H1 (cell line): ENCODE measurements around the gene MYL6B. TPM values are rescaled to one million over a fixed set of nuclear protein-coding genes. Genes with fewer than 3 reads are reported as not detected.

Experiments
- CTCF ChIA-PET: fragments of 300-600 bp; sonication (Branson Sonifier 250); formaldehyde crosslinking; loops from one replicate; lab custom pipeline; 2021; ENCODE audit not compliant: partially characterized antibody; lab: Charles Lee
- POLR2A ChIA-PET: fragments of 300-600 bp; sonication (Branson Sonifier 250); formaldehyde crosslinking; loops from one replicate; lab custom pipeline; 2021; ENCODE audit warnings: inconsistent platforms; ENCODE audit not compliant: partially characterized antibody; lab: Charles Lee
- DNase-seq, 2 experiments: peaks; one replicate each; pipeline versions ENCODE4 v3.0.0 to v3.0.0-alpha.2; 2010 to 2022; ENCODE audit warnings: low spot score in 2 of 2, low read depth in 1 of 2, mixed read lengths in 1 of 2
- FAIRE-seq: peaks from 2 replicates; lab custom pipeline; 2011; peaks lifted over from hg19 to GRCh38; lab: Jason Lieb, UNC
- H2AFZ ChIP-seq: 2 replicates; pipeline ENCODE4 v1.8.1; 2012; ENCODE audit warnings: low read length, inconsistent platforms
- H2AK5ac ChIP-seq: 2 replicates; pipeline ENCODE4 v1.6.1; 2013; ENCODE audit warnings: low read depth, low read length
- H2BK120ac ChIP-seq: replicated peaks from 2 replicates; pipeline ENCODE3; 2013; ENCODE audit warnings: low read depth, low read length, inconsistent platforms
- H2BK12ac ChIP-seq: 2 replicates; pipeline ENCODE4 v1.6.1; 2013; ENCODE audit warnings: low read depth, low read length
- H2BK15ac ChIP-seq: 2 replicates; pipeline ENCODE4 v1.6.1; 2013; ENCODE audit warnings: low read length
- H2BK20ac ChIP-seq: 2 replicates; pipeline ENCODE4 v1.6.1; 2013; ENCODE audit warnings: low read length
- H2BK5ac ChIP-seq: 2 replicates; pipeline ENCODE4 v1.6.1; 2013; ENCODE audit warnings: low read depth, low read length
- H3K14ac ChIP-seq: 2 replicates; pipeline ENCODE4 v1.6.1; 2013; ENCODE audit warnings: inconsistent platforms; ENCODE audit not compliant: insufficient read length
- H3K18ac ChIP-seq: 2 replicates; pipeline ENCODE4 v1.6.1; 2013; ENCODE audit warnings: low read length; ENCODE audit errors: extremely low read depth
- H3K23ac ChIP-seq: 2 replicates; pipeline ENCODE4 v1.6.1; 2013; ENCODE audit warnings: inconsistent platforms; ENCODE audit not compliant: insufficient read length
- H3K23me2 ChIP-seq: 2 replicates; pipeline ENCODE4 v1.6.1; 2013; ENCODE audit warnings: low read depth, low read length
- H3K27ac ChIP-seq: 2 replicates; pipeline ENCODE4 v1.6.1; 2011; ENCODE audit warnings: low read depth, low read length, inconsistent platforms
- H3K27me3 ChIP-seq, 4 experiments: replicated peaks in 1 of 4; 1 replicate in 1 of 4; 2 replicates in 3 of 4; pipeline versions ENCODE4 v1.6.1 to v1.8.1; 2011 to 2013; ENCODE audit warnings: low read length in 3 of 4, mild to moderate bottlenecking in 3 of 4, inconsistent platforms in 2 of 4, mixed read lengths in 2 of 4, moderate library complexity in 1 of 4; ENCODE audit not compliant: control insufficient read depth in 3 of 4, insufficient read depth in 3 of 4; ENCODE audit errors: extremely low read depth in 1 of 4
- H3K36me3 ChIP-seq, 4 experiments: 2 replicates each; pipeline versions ENCODE4 v1.6.1 to v1.8.1; 2011 to 2013; ENCODE audit warnings: mild to moderate bottlenecking in 4 of 4, low read length in 3 of 4, moderate library complexity in 2 of 4, control low read depth in 1 of 4, inconsistent platforms in 1 of 4; ENCODE audit not compliant: insufficient read depth in 4 of 4, control insufficient read depth in 2 of 4
- H3K4ac ChIP-seq: replicated peaks from 2 replicates; pipeline ENCODE3; 2013; ENCODE audit warnings: low read length, low read depth, mixed read lengths, inconsistent platforms; ENCODE audit not compliant: insufficient read length
- H3K4me1 ChIP-seq, 4 experiments: replicated peaks in 1 of 4; 1 replicate in 1 of 4; 2 replicates in 3 of 4; pipeline versions ENCODE4 v1.6.1 to v1.8.1; 2011 to 2013; ENCODE audit warnings: low read length in 3 of 4, inconsistent platforms in 2 of 4, mixed read lengths in 1 of 4; ENCODE audit not compliant: insufficient read depth in 4 of 4, control insufficient read depth in 3 of 4
- H3K4me2 ChIP-seq, 2 experiments: 2 replicates each; pipeline versions ENCODE4 v1.6.1 to v1.8.1; 2011 to 2013; ENCODE audit warnings: low read depth in 2 of 2, low read length in 2 of 2, control low read depth in 1 of 2, inconsistent platforms in 1 of 2, mild to moderate bottlenecking in 1 of 2; ENCODE audit not compliant: insufficient read depth in 1 of 2
- H3K4me3 ChIP-seq, 4 experiments: fragments of 200-600, 300-600 bp in 1 of 4; sonication (generic), shearing (Covaris generic), sonication (Bioruptor Twin) in 1 of 4; 2 replicates each; pipeline versions ENCODE4 v1.5.1 to v1.8.1; 2011 to 2016; ENCODE audit warnings: low read length in 4 of 4, low read depth in 3 of 4, control low read depth in 2 of 4, inconsistent platforms in 2 of 4, mild to moderate bottlenecking in 2 of 4, mixed read lengths in 1 of 4, moderate library complexity in 1 of 4; ENCODE audit not compliant: insufficient read depth in 2 of 4; ENCODE audit errors: extremely low read depth in 1 of 4
- H3K56ac ChIP-seq: replicated peaks from 2 replicates; pipeline ENCODE3; 2013; ENCODE audit warnings: low read depth, mild to moderate bottlenecking, mixed read lengths, low read length, inconsistent platforms; ENCODE audit not compliant: insufficient read length
- H3K79me1 ChIP-seq: 2 replicates; pipeline ENCODE4 v1.6.1; 2013; ENCODE audit warnings: low read depth, low read length, control low read depth
- H3K79me2 ChIP-seq, 2 experiments: 2 replicates each; pipeline versions ENCODE4 v1.6.1 to v1.8.1; 2012 to 2013; ENCODE audit warnings: low read length in 2 of 2, mild to moderate bottlenecking in 2 of 2, inconsistent platforms in 1 of 2; ENCODE audit not compliant: insufficient read depth in 2 of 2, control insufficient read depth in 1 of 2
- H3K9ac ChIP-seq, 4 experiments: replicated peaks in 1 of 4; 1 replicate in 1 of 4; 2 replicates in 3 of 4; pipeline versions ENCODE4 v1.6.1 to v1.8.1; 2011 to 2013; ENCODE audit warnings: low read depth in 3 of 4, low read length in 3 of 4, control low read depth in 2 of 4, mild to moderate bottlenecking in 2 of 4, moderate library complexity in 2 of 4, inconsistent platforms in 1 of 4; ENCODE audit errors: extremely low read depth in 1 of 4
- H3K9me3 ChIP-seq, 2 experiments: 2 replicates each; pipeline versions ENCODE4 v1.6.1 to v1.8.1; 2012 to 2013; ENCODE audit warnings: mild to moderate bottlenecking in 2 of 2, moderate library complexity in 2 of 2, control low read depth in 1 of 2, inconsistent platforms in 1 of 2, low read depth in 1 of 2, low read length in 1 of 2, mixed read lengths in 1 of 2; ENCODE audit not compliant: insufficient read depth in 2 of 2
- H4K20me1 ChIP-seq, 2 experiments: replicated peaks in 1 of 2; 2 replicates each; pipeline versions ENCODE3 to v1.8.1; 2011 to 2013; ENCODE audit warnings: inconsistent platforms in 2 of 2, low read length in 2 of 2, mild to moderate bottlenecking in 1 of 2; ENCODE audit not compliant: insufficient read depth in 2 of 2, control insufficient read depth in 1 of 2
- H4K5ac ChIP-seq: 2 replicates; pipeline ENCODE4 v1.6.1; 2013; ENCODE audit warnings: low read length, low read depth, mixed read lengths, inconsistent platforms; ENCODE audit not compliant: insufficient read length
- H4K8ac ChIP-seq: 2 replicates; pipeline ENCODE4 v1.8.0; 2013; ENCODE audit warnings: mild to moderate bottlenecking, moderate library complexity, low read length, inconsistent platforms; ENCODE audit not compliant: insufficient read depth; ENCODE audit errors: extremely low read depth
- H4K91ac ChIP-seq: replicated peaks from 2 replicates; pipeline ENCODE3; 2013; ENCODE audit warnings: low read length, mixed read lengths, inconsistent platforms; ENCODE audit not compliant: insufficient read length
- JUN ChIP-seq: IDR thresholded peaks from 2 replicates; pipeline ENCODE4 v1.6.1; 2011; ENCODE audit warnings: low read depth, mild to moderate bottlenecking, improper control_type of control experiment, low read length
- MAFK ChIP-seq: IDR thresholded peaks from 2 replicates; pipeline ENCODE4 v1.6.1; 2012; ENCODE audit warnings: low read depth, mild to moderate bottlenecking, improper control_type of control experiment, low read length
- POLR2AphosphoS5 ChIP-seq: IDR thresholded peaks from 2 replicates; pipeline ENCODE4 v1.6.1; 2011; ENCODE audit warnings: low read depth, low read length
- SP1 ChIP-seq: IDR thresholded peaks from 2 replicates; pipeline ENCODE4 v1.6.1; 2011; ENCODE audit warnings: low read depth, low read length
- TEAD4 ChIP-seq: IDR thresholded peaks from 2 replicates; pipeline ENCODE4 v1.6.1; 2012; ENCODE audit warnings: low read depth, low read length, inconsistent platforms, mixed read lengths
- YY1 ChIP-seq: IDR thresholded peaks from 2 replicates; pipeline ENCODE4 v1.6.1; 2011; ENCODE audit warnings: low read depth, mild to moderate bottlenecking, low read length
- WGBS, 2 experiments: shearing (Covaris generic) in 1 of 2; methylation state at CpG; one replicate each; pipeline versions ENCODE4 v1.1.6 to v1.1.7; 2013 to 2015; ENCODE audit warnings: low lambda C conversion rate in 2 of 2, mixed read lengths in 2 of 2, inconsistent platforms in 1 of 2, low coverage in 1 of 2, missing lambda C conversion rate in 1 of 2; ENCODE audit not compliant: insufficient replicate concordance in 2 of 2, insufficient coverage in 1 of 2, insufficient read length in 1 of 2; ENCODE audit errors: extremely low coverage in 1 of 2, missing lambda C conversion rate in 1 of 2; 5-methylcytosine and 5-hydroxymethylcytosine counted together
- polyA plus RNA-seq, 7 experiments: library from polyadenylated mRNA; depleted of rRNA in 3 of 7; stranded (reverse) in 5 of 7; unstranded in 2 of 7; fragments of >200 nt in 5 of 7; fragments of 200-250 nt in 2 of 7; gene quantifications; 1 replicate in 5 of 7; 2 replicates in 1 of 7; 4 replicates in 1 of 7; pipeline versions ENCODE4 v1.2.1 to v1.2.3, GENCODE V29; 2011 to 2013; ENCODE audit warnings: missing spikeins in 2 of 7, mixed read lengths in 2 of 7
- total RNA-seq: library from RNA; stranded (reverse); fragmentation: NEBNext Ultra II Directional; extraction: Animal tissue kit (Norgen Biotek cat#: 25700); gene quantifications from 2 replicates; pipeline ENCODE4 v1.2.1, GENCODE V29; 2021

MYL6B gene
- total and polyA plus RNA-seq, 2 of the 8 experiments (the other 6 are each of a cell fraction or from before 2014, with no cell fraction given), result 163 to 202 TPM

- no peak overlapping the region for H3K56ac ChIP-seq
- no peak overlapping the region for H3K14ac ChIP-seq
- ChIA-PET POLR2A (interaction anchor here (0.7 to 17.4 kb wide), 11 partner anchors 9 to 757 kb away, joined by 3 to 203 read pairs (median 4); partner anchors contain the start of genes MYL6, RNF41, SMARCC2 and ZC3H10), CTCF (interaction anchor here (0.8 to 12.3 kb wide), 12 partner anchors 7 to 934 kb away, joined by 3 to 111 read pairs (median 3); partner anchors contain the start of genes COQ10A, RNF41 and SMARCC2)
- H2BK120ac ChIP-seq, result no peak overlapping the region
- no peak overlapping the region for H3K27ac ChIP-seq
- no peak overlapping the region for H2AK5ac ChIP-seq
- no peak for TF ChIP-seq YY1
- peak; percentile 87 for TF ChIP-seq TEAD4
- no peak for TF ChIP-seq POLR2AphosphoS5
- TF ChIP-seq MAFK, result no peak
- TF ChIP-seq SP1, result 0 out of 2 replicates have a peak, but pooled peaks have one; percentile 62
- no peak for TF ChIP-seq JUN
- no peak overlapping the region for H2BK5ac ChIP-seq
- H2BK15ac ChIP-seq, result no peak overlapping the region
- no peak overlapping the region for H3K4me3 ChIP-seq
- no peak overlapping the region for H3K9ac ChIP-seq
- H2AFZ ChIP-seq, result no peak overlapping the region
- no peak overlapping the region for H2BK20ac ChIP-seq
- H3K23ac ChIP-seq, result no peak overlapping the region
- no peak overlapping the region for H3K4me2 ChIP-seq
- no peaks in the 10 kb centered on the region for H3K27me3 ChIP-seq
- no peaks in the 10 kb centered on the region for H3K9me3 ChIP-seq
- H4K91ac ChIP-seq, result no peak overlapping the region
- no peaks in the 10 kb centered on the region for H4K20me1 ChIP-seq
- no peaks in the 10 kb centered on the region for H3K36me3 ChIP-seq
- 88% methylated on average over 1 of the region's 1 CpG; no CpG with 5 or more reads in 1 of the 2 experiments for WGBS, 2 experiments
- no peaks in the 10 kb centered on the region for H3K23me2 ChIP-seq
- no peaks in the 10 kb centered on the region for H3K4me1 ChIP-seq
- H4K5ac ChIP-seq, result no peak overlapping the region
- H2BK12ac ChIP-seq, result no peak overlapping the region
- DNase-seq (no peak), FAIRE-seq (no peak)
- no peak overlapping the region for H3K4ac ChIP-seq
- no peaks in the 10 kb centered on the region for H3K79me2 ChIP-seq
- no peak overlapping the region for H4K8ac ChIP-seq
- H3K79me1 ChIP-seq, result no peaks in the 10 kb centered on the region
- H3K18ac ChIP-seq, result no peak overlapping the region
These were observed 46.4 kb downstream of the MYL6B start for GRCh38 chr12:56198836-56199235.
